Measurements from ENCODE around the gene ODAD3.
"Not testable (repeated sequence)": the region's sequence is repeated elsewhere in the genome, so short reads cannot be mapped to it uniquely, and the experiment has no call there.

ODAD3 gene

GRCh38 chr19:11401808-11402543, 32.9 kb downstream of the ODAD3 start:
- no peak for DNase-seq

- no peak for DNase-seq
Observed at GRCh38 chr19:11400798-11401197, 34.1 kb downstream of the ODAD3 start.

GRCh38 chr19:11399667-11400066, 35.3 kb downstream of the ODAD3 start:
- no peak for DNase-seq

- DNase-seq, result no peak
Observed at GRCh38 chr19:11397089-11397610, 37.8 kb downstream of the ODAD3 start.

- no peak for DNase-seq
Observed at GRCh38 chr19:11390933-11391680, 43.8 kb downstream of the ODAD3 start.

- DNase-seq, result no peak
Observed at GRCh38 chr19:11390359-11390758, 44.6 kb downstream of the ODAD3 start.

GRCh38 chr19:11387162-11388034, 47.5 kb downstream of the ODAD3 start:
- DNase-seq, result peak; percentile 70

GRCh38 chr19:11384778-11385129, 50.2 kb downstream of the ODAD3 start:
- DNase-seq, result peak; percentile 42

GRCh38 chr19:11383706-11384048, 51.2 kb downstream of the ODAD3 start:
- DNase-seq, result no peak

- DNase-seq, result peak; percentile 95
Observed at GRCh38 chr19:11382898-11383705, 51.8 kb downstream of the ODAD3 start.

- peak; percentile 99 for DNase-seq
Observed at GRCh38 chr19:11380653-11381537, 54.0 kb downstream of the ODAD3 start.

GRCh38 chr19:11379857-11380350, 55.0 kb downstream of the ODAD3 start:
- no peak for DNase-seq

- not testable (repeated sequence) for DNase-seq
Observed at GRCh38 chr19:11379269-11379845, 55.6 kb downstream of the ODAD3 start.

GRCh38 chr19:11378319-11379189, 56.4 kb downstream of the ODAD3 start:
- DNase-seq, result peak; percentile 75

- DNase-seq, result no peak
Observed at GRCh38 chr19:11377756-11378155, 57.2 kb downstream of the ODAD3 start.

- peak; percentile 73 for DNase-seq
Observed at GRCh38 chr19:11377237-11377636, 57.7 kb downstream of the ODAD3 start.

- DNase-seq, result peak; percentile 90
Observed at GRCh38 chr19:11375143-11375948, 59.6 kb downstream of the ODAD3 start.

- peak; percentile 100 for DNase-seq
Observed at GRCh38 chr19:11374433-11375142, 60.3 kb downstream of the ODAD3 start, which contains the start of gene SWSAP1. Gene SWSAP1, plus strand, starts transcription at chr19:11374666. Its CDS starts 15 bp downstream, at chr19:11374681.
